ENCODE measurements around the gene HMGXB3.

HMGXB3 gene

DNA sequence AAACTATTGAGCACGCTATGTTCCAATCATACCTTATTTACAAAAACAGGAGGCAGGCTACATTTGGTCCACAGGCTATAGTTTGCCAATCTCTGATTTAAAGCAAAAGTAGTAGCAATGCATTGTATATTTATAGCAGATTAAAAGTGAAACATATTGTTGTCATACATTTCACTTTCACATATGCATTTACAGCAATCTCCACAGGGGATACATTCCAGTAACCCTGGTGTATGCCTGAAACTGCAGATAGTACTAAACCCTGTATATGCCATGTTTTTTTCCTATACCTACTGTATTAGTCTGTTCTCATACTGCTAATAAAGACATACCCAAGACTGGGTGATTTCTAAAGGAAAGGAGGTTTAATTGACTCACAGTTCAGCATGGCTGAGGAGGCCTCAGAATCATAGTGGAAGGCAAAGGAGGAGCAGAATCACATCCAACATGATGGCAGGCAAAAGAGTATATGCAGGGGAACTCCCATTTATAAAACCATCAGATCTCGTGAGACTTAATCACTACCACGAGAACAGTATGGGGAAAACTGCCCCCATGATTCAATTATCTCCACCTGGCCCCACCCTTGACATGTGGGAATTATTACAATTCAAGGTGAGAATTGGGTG lies 91.7 kb downstream of the HMGXB3 start:
- DNase-seq (ENCODE audit: low spot score), result no peak

DNA sequence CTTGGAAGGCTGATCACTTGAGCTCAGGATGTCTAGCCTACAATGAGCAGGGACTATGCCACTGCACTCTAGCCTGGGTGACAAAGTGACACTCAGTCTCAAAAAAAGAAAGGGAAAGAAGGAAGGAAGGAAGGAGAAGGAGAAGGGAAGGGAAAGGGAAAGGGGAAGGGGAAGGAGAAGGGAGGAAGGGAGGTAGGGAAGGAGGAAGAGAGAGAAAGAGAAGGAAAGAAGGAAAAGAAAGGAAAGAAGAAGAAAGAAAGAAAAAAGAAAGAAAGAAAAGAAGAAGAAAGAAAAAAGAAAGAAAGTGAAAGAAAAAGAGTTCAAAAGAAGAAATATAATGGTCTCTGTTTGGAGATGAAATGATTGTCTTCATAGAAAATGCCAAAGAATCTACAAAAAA lies 96.6 kb downstream of the HMGXB3 start:
- no peak for DNase-seq (ENCODE audit: low spot score)

DNA sequence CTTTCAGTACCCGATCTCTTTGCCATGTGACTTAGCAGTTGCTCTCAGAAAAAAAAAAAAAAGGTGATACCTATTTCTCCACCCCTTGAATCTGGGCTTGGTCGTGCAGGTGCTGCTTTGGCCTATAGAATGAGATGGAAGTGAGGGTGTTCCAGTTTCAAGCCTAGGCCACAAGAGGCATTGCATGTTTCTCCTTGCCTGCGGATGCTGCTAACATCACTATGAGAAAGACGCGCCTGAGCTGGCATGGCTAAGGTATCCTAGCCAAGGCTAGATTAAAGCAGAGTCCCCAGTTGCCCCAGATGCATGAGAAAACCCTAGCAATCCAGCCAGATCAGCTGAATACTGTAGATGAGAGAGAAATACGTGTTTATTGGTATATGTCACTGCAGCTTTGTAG lies 100.5 kb downstream of the HMGXB3 start:
- no peak for DNase-seq (ENCODE audit: low spot score)
